NCI-H524 (cell line): ENCODE measurements around the gene CEL.
"Not testable (repeated sequence)": the region's sequence is repeated elsewhere in the genome, so short reads cannot be mapped to it uniquely, and the experiment has no call there.

Experiments
- DNase-seq, 2 experiments: peaks; one replicate each; lab custom pipeline; 2025; lab: John Stamatoyannopoulos, UW

The CEL gene

GRCh38 chr9:133048595-133048994 is 13.2 kb upstream of the CEL start:
- peak in 1 of 2 experiments; percentile 30 for DNase-seq

GRCh38 chr9:133049043-133049442 is 12.7 kb upstream of the CEL start:
- no peak for DNase-seq

GRCh38 chr9:133050142-133050541 is 11.6 kb upstream of the CEL start:
- DNase-seq: no peak

- no peak for DNase-seq
These were observed 11.0 kb upstream of the CEL start for GRCh38 chr9:133050781-133051180.

GRCh38 chr9:133051281-133051900 is 10.4 kb upstream of the CEL start:
- DNase-seq: no peak

- DNase-seq: no peak
These were observed 9.7 kb upstream of the CEL start for GRCh38 chr9:133051966-133052539.

- no peak for DNase-seq
These were observed 7.4 kb upstream of the CEL start for GRCh38 chr9:133054194-133054890.

GRCh38 chr9:133054966-133055365 is 6.8 kb upstream of the CEL start:
- DNase-seq: no peak

GRCh38 chr9:133055788-133056420 is 5.9 kb upstream of the CEL start:
- DNase-seq: no peak

GRCh38 chr9:133056533-133056932 is 5.2 kb upstream of the CEL start:
- no peak for DNase-seq

GRCh38 chr9:133057006-133057405 is 4.8 kb upstream of the CEL start:
- no peak for DNase-seq

- DNase-seq: no peak
These were observed 4.2 kb upstream of the CEL start for GRCh38 chr9:133057553-133057952.

GRCh38 chr9:133058071-133058470 is 3.7 kb upstream of the CEL start:
- DNase-seq: no peak

GRCh38 chr9:133058550-133059320 is 3.0 kb upstream of the CEL start:
- DNase-seq: no peak

GRCh38 chr9:133059623-133060022 is 2.2 kb upstream of the CEL start:
- DNase-seq: no peak

GRCh38 chr9:133060417-133060841 is 1.4 kb upstream of the CEL start:
- no peak for DNase-seq

GRCh38 chr9:133061019-133061763 is 590 bp upstream of the CEL start:
- not testable (repeated sequence) for DNase-seq

- DNase-seq: not testable (repeated sequence)
These were observed 788 bp downstream of the CEL start for GRCh38 chr9:133062569-133062968.

- no peak for DNase-seq
These were observed 1.3 kb downstream of the CEL start for GRCh38 chr9:133063159-133063499.

- DNase-seq: no peak
These were observed 1.9 kb downstream of the CEL start for GRCh38 chr9:133063500-133064231.
